CD4-positive, alpha-beta T cell (primary cell): ENCODE measurements around the gene MRPS7. TPM values are rescaled to one million over a fixed set of nuclear protein-coding genes. Genes with fewer than 3 reads are reported as not detected.
"Not testable (repeated sequence)": the region's sequence is repeated elsewhere in the genome, so short reads cannot be mapped to it uniquely, and the experiment has no call there.

Experiments used
- ATAC-seq: fragments of 200-7000 bp; cut with Tn5 transposase; one replicate; pipeline ENCODE4 v1.10.0; 2022; ENCODE audit warnings: mild to moderate bottlenecking; ENCODE audit not compliant: poor library complexity
- CTCF ChIA-PET: fragments of 350-600 bp; sonication (Branson Sonifier 250); formaldehyde crosslinking; loops from one replicate; lab custom pipeline; 2021; ENCODE audit warnings: antibody characterized with exemption, inconsistent platforms; lab: Charles Lee
- POLR2A ChIA-PET: fragments of 350-600 bp; sonication (Branson Sonifier 250); formaldehyde crosslinking; loops from one replicate; lab custom pipeline; 2021; ENCODE audit warnings: antibody characterized with exemption, inconsistent platforms; lab: Charles Lee
- DNase-seq, 14 experiments: peaks; one replicate each; pipeline ENCODE4 v3.0.0-alpha.2; 2013 to 2020; ENCODE audit warnings: mixed read lengths in 2 of 14
- H3K27ac ChIP-seq, 2 donors: one replicate each; pipeline versions ENCODE4 v1.5.1 to v1.7.0; 2013; ENCODE audit warnings: low read length in 2 of 2, low read depth in 1 of 2, mild to moderate bottlenecking in 1 of 2
- H3K27me3 ChIP-seq, 2 experiments: 1 replicate in 1 of 2; 2 replicates in 1 of 2; pipeline versions ENCODE4 v1.6.1 to v1.7.0; 2013; ENCODE audit warnings: low read length in 2 of 2, control low read depth in 1 of 2, mild to moderate bottlenecking in 1 of 2, moderate library complexity in 1 of 2; ENCODE audit not compliant: insufficient read depth in 2 of 2, control insufficient read depth in 1 of 2
- H3K36me3 ChIP-seq: one replicate; pipeline ENCODE4 v1.6.1; 2013; ENCODE audit warnings: low read length, control low read depth; ENCODE audit not compliant: insufficient read depth
- H3K4me1 ChIP-seq: one replicate; pipeline ENCODE4 v1.6.1; 2013; ENCODE audit warnings: low read length, control low read depth; ENCODE audit not compliant: insufficient read depth
- H3K4me3 ChIP-seq: one replicate; pipeline ENCODE4 v1.5.1; 2013; ENCODE audit warnings: mild to moderate bottlenecking, low read length, moderate library complexity
- H3K9me3 ChIP-seq, 2 experiments: 1 replicate in 1 of 2; 2 replicates in 1 of 2; pipeline versions ENCODE4 v1.6.1 to v1.7.0; 2013; ENCODE audit warnings: low read length in 2 of 2, mild to moderate bottlenecking in 2 of 2, control low read depth in 1 of 2, moderate library complexity in 1 of 2; ENCODE audit not compliant: control insufficient read depth in 1 of 2, insufficient read depth in 1 of 2
- H3K27ac Mint-ChIP-seq: one replicate; pipeline ENCODE4 v1.8.0; 2020; ENCODE audit warnings: mixed read lengths
- H3K27me3 Mint-ChIP-seq: one replicate; pipeline ENCODE4 v1.8.0; 2021; ENCODE audit warnings: mixed read lengths
- H3K36me3 Mint-ChIP-seq: one replicate; pipeline ENCODE4 v1.8.0; 2021; ENCODE audit warnings: low read depth, mixed read lengths
- H3K4me1 Mint-ChIP-seq: one replicate; pipeline ENCODE4 v1.8.0; 2021; ENCODE audit warnings: low read depth, mixed read lengths
- H3K4me3 Mint-ChIP-seq: one replicate; pipeline ENCODE4 v1.8.0; 2020; ENCODE audit warnings: mild to moderate bottlenecking, mixed read lengths
- H3K9me3 Mint-ChIP-seq: one replicate; pipeline ENCODE4 v1.8.0; 2020; ENCODE audit warnings: mixed read lengths
- CTCF ChIP-seq: fragments of 200-600 bp; IDR thresholded peaks from one replicate; pipeline ENCODE4 v1.8.0; 2022; ENCODE audit warnings: antibody characterized with exemption, mild to moderate bottlenecking
- intact Hi-C, 2 experiments: fragments of 100-400 bp; cut with DNase I in 1 of 2; cut with micrococcal nuclease in 1 of 2; formaldehyde crosslinking; loops; one replicate each; pipeline versions ENCODE4 v1.15.1 to v1.9.0; 2023 to 2025; cut with DNase I, micrococcal nuclease
- total RNA-seq, 174 experiments: library from RNA in 2 of 174; stranded (reverse) in 2 of 174; gene quantifications; one replicate each; pipeline ENCODE4 v1.2.3 and lab custom pipeline; 2021 to 2026

The MRPS7 gene
- total RNA-seq, 2 experiments from 2014 or later: 33.2 to 35.2 TPM

- peak overlapping the region; percentile 64 for H3K4me3 ChIP-seq
- no peaks in the 10 kb centered on the region for H3K9me3 ChIP-seq
- peak overlapping the region; percentile 99 for H3K4me3 Mint-ChIP-seq
- H3K36me3 ChIP-seq: peaks cover 13% of the 10 kb centered on the region
- TF ChIP-seq CTCF: peak; percentile 33
- ChIA-PET CTCF (interaction anchor here (0.7 to 4.9 kb wide), 14 partner anchors 19 to 565 kb away, joined by 3 to 66 read pairs (median 4); partner anchors contain the start of genes GGA3, GRB2, MIF4GD and MRPS7), POLR2A (interaction anchor here (0.6 to 3.2 kb wide), 42 partner anchors 8 to 566 kb away, joined by 3 to 181 read pairs (median 4); partner anchors contain the start of genes CDR2L, FDXR, GGA3 and GRB2)
- no peaks in the 10 kb centered on the region for H3K27me3 Mint-ChIP-seq
- peak overlapping the region; percentile 98 for H3K27ac Mint-ChIP-seq
- DNase-seq (peak; percentile 38 to 88 (median 58)), ATAC-seq (peak; percentile 40)
- peaks cover 22% of the 10 kb centered on the region for H3K4me1 Mint-ChIP-seq
- H3K36me3 Mint-ChIP-seq: peaks cover 20% of the 10 kb centered on the region
- no peaks in the 10 kb centered on the region for H3K9me3 Mint-ChIP-seq
- intact Hi-C loops: loop anchor here (1.0 to 5.0 kb wide), 8 partner anchors 19 to 227 kb away; partner anchors contain the start of genes GRB2 (in 2 of the 2), MIF4GD (in 2 of the 2), GGA3 (in 1 of the 2) and MRPS7 (in 1 of the 2)
- H3K4me1 ChIP-seq: peaks cover 21% of the 10 kb centered on the region
- H3K27ac ChIP-seq: peak overlapping the region; percentile 95 to 99
- H3K27me3 ChIP-seq: no peaks in the 10 kb centered on the region
Observed at GRCh38 chr17:75289832-75290337, 28.2 kb downstream of the MRPS7 start.

- CTCF ChIA-PET: interaction anchor here (4.9 kb wide), 1 partner anchor 120 kb away, joined by 39 read pairs; no protein-coding TSS in a partner anchor
- not testable (repeated sequence) for H3K27me3 Mint-ChIP-seq, H3K36me3 ChIP-seq, H3K27ac ChIP-seq, H3K27me3 ChIP-seq, DNase-seq, H3K4me3 ChIP-seq, H3K9me3 ChIP-seq, ATAC-seq, H3K9me3 Mint-ChIP-seq, H3K27ac Mint-ChIP-seq, H3K4me3 Mint-ChIP-seq
- Mint-ChIP-seq H3K36me3 (peaks cover 11% of the 10 kb centered on the region), H3K4me1 (peaks cover 23% of the 10 kb centered on the region)
- POLR2A ChIA-PET: interaction anchor here (0.8 kb wide), 1 partner anchor 30 kb away, joined by 3 read pairs; no protein-coding TSS in a partner anchor
- peaks cover 30% of the 10 kb centered on the region for H3K4me1 ChIP-seq
- intact Hi-C loops: loop anchor here in 1 of 2 experiments (5.0 kb wide), 1 partner anchor 34 kb away; no protein-coding TSS in a partner anchor
Observed at GRCh38 chr17:75292810-75293448, 31.2 kb downstream of the MRPS7 start.

GRCh38 chr17:75295201-75296158, 33.8 kb downstream of the MRPS7 start:
- peak overlapping the region; percentile 20 for H3K4me3 Mint-ChIP-seq
- peaks cover 4% of the 10 kb centered on the region for H3K4me1 Mint-ChIP-seq
- ChIA-PET CTCF (interaction anchor here (0.7 to 2.6 kb wide), 4 partner anchors 24 to 181 kb away, joined by 3 to 6 read pairs (median 4); partner anchors contain the start of gene MIF4GD), POLR2A (no interaction called here)
- intact Hi-C loops: no loop called here
- Histone ChIP-seq H3K27ac (peak overlapping the region; percentile 26 to 65), H3K4me3 (no peak overlapping the region), H3K27me3 (no peaks in the 10 kb centered on the region), H3K4me1 (peaks cover 16% of the 10 kb centered on the region), H3K36me3 (no peaks in the 10 kb centered on the region), H3K9me3 (no peaks in the 10 kb centered on the region)
- no peaks in the 10 kb centered on the region for H3K27me3 Mint-ChIP-seq
- no peaks in the 10 kb centered on the region for H3K36me3 Mint-ChIP-seq
- ATAC-seq: no peak
- no peak for TF ChIP-seq CTCF
- H3K9me3 Mint-ChIP-seq: no peaks in the 10 kb centered on the region
- peak in 3 of 14 experiments; percentile 22 to 56 (median 51) for DNase-seq
- H3K27ac Mint-ChIP-seq: no peak overlapping the region
